Activated CD4-positive, alpha-beta T cell treated with anti-CD3 and anti-CD28 coated beads, Interleukin-2, amount 50 U/mL, for 48 hours (primary cell): Measurements from ENCODE around the gene DOK7.
A peak's percentile ranks its signal among the peaks of the same experiment; 100 is the strongest.
"Not testable (repeated sequence)": the region's sequence is repeated elsewhere in the genome, so short reads cannot be mapped to it uniquely, and the experiment has no call there.

Experiments used
- DNase-seq, 2 experiments: peaks; one replicate each; pipeline ENCODE4 v3.0.0-alpha.2; 2020

The DOK7 gene

GRCh38 chr4:3524349-3524748 is 61.2 kb downstream of the DOK7 start:
- no peak for DNase-seq

DNA sequence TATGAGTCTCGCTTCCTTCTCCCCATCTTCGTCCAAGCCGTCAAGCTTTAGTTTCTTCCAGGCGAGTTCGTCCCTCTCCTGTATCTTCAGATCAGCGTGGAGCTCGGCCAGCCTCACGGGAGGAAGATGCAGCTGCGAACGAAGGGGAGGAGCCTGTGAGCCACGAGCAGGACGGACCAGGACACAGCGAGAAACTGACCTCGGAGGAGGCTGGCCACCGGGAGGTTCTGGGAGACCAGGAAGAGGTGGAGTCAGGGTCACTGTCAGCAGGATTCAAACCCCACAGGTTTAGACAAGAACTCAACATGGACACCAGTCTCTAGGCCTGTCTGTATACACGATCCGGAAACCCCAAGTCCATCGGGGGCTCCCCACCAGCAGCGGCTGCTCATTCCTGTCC is 61.8 kb downstream of the DOK7 start:
- no peak for DNase-seq

GRCh38 chr4:3525532-3526430 is 62.7 kb downstream of the DOK7 start:
- DNase-seq: no peak

DNA sequence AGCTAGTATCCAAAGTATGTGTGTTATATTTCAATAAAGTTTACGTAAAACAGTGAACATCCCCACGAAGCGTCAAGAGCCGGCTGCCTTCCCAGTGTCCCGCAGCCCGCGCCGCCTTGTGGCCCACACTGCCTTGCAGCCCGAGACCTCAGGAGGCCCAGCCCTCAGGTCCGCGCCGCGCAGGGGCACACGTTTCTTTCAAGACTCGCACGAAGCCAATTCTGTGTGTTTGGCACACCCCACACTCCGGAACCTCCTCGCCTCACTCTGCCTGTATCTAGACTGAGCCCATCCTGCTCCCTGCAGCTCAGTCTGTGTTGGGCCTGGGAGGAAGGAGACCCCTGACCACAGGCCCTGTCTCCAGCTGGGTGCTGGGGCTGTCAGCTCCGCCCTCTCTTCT is 63.4 kb downstream of the DOK7 start:
- no peak for DNase-seq

DNA sequence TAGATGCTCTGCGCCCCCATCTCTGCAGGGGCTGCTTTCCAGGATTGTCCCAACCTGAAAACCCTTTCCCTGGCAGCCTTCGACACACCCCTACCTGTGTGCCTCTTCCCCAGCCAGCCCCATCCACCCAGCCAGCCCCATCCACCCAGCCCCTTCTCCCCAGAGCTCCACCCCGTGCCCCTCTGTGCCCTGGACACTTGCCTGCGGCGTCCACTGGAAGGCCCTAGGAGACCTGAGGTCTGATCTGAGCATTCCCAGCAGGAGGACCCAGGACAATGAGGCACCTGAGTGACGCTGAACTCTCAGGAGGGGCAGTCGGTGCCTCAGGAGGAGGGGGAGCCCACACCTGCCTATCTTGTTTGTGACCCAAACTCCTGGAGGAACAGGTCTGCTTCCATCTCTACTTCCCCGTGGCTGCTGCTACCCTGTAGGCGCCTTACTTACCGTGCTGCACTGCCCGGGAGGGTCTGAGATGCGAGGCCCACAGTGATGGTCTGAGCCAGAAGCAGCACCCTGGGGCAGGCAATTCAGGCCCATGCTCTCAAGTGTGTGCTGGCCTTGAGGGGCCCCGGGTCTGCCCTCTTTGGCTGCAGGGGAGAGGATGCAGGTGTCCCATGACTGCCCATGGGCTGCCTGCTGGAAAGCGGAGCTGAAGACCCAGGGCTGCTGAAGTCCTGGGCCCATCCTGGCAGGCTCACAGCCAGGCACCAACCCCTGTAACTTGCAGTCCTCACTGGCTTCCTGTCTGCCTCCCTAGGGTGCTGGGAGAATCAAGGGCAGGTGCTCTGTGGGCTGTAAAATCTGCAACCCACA is 64.2 kb downstream of the DOK7 start:
- no peak for DNase-seq

- no peak for DNase-seq
These were observed 65.1 kb downstream of the DOK7 start for GRCh38 chr4:3527914-3528876.

DNA sequence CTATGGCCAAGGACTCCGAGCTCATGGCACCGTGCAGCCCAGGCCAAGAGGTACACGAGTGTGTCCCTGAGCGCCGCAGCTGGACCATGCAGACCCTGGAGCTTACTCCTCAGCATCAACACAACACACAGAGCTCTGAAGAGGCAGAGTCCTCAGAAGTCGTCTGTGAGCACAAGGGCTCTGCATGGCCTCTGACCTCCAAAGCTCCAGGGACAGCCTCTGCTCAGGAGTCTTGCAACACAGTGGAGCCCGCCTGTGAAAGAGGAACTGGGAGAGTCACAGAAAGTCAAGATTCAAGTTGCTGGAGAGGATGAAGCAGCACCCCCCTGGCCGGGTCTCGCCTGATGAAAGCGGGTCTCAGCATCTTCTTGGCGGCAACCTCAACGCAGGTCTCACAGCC is 66.3 kb downstream of the DOK7 start:
- DNase-seq: no peak

- no peak for DNase-seq
These were observed 66.9 kb downstream of the DOK7 start for GRCh38 chr4:3530051-3530450.

- DNase-seq: no peak
These were observed 67.7 kb downstream of the DOK7 start for GRCh38 chr4:3530663-3531254.

DNA sequence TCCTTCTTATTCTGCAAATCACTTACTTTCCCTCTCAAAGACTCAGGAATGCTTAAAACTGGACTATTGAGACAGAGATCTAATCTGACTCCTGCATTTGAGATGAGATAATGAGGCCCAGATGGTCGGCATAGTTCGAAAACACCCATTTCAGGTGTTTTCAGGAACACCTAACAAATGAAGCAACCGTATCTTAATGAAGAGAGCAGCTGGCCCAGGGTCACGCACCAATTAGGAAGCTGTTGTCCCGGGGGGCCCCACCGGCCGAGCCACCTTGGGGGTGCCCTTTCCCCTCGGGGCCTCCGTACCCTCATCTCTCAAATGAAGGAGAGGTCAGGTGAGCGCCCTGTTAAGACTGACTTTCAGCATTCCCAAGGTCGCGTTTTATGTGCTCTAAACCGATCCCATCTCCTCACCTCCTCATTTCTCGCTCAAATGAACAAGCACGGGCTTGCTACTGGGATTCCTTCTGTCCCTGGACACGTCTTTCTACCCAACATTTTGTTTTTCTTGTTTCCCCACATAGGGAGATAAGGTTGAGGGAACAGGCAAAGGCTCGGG is 68.3 kb downstream of the DOK7 start:
- no peak for DNase-seq

DNA sequence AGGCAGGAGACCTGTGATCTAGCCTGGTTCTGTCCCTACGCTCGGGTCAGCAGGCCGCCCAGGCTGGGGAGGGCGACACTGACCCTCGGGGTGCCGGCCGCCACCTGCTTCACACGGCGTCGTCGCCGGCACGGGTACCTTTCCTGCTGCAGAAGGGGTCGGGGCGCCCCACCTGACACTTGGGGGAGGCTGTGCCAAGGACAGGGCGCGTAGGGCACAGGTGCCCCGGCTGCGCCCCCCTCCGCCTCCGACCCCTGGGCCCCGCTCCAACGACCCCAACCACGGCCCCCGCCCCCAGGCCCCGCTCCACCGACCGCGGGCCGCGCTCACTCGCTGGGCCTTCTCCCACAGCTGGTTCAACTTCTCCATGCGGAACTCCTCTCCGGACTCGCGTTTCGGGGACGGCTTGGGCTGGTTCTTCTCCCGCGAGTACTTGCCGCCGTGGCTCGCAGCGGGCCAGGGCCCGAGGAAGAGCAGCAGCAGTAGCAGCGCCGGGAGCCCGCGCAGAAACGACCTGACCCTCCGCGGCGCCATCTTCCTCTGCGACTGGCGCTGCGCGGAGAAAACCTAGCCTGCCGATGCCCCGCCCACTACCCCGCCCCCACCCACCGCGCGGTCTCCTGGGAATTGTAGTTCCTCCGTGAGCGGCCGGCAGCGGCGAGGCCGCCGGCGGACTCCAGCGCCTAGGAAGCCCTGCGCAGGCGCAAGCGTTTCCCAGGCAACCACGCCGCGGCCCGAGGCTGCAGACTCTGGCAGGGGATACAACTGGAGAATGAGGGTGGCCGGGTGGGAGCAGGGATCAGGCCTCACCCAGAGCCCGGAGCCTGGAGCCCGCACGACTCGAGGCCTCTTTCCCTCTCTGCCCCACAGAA is 69.0 kb downstream of the DOK7 start, which contains the start of gene LRPAP1:
Gene LRPAP1, minus strand, starts transcription at position 544 of the 872 bp plus-strand sequence. Its CDS starts 10 bp downstream, at position 534.
- peak; percentile 86 to 90 for DNase-seq

DNA sequence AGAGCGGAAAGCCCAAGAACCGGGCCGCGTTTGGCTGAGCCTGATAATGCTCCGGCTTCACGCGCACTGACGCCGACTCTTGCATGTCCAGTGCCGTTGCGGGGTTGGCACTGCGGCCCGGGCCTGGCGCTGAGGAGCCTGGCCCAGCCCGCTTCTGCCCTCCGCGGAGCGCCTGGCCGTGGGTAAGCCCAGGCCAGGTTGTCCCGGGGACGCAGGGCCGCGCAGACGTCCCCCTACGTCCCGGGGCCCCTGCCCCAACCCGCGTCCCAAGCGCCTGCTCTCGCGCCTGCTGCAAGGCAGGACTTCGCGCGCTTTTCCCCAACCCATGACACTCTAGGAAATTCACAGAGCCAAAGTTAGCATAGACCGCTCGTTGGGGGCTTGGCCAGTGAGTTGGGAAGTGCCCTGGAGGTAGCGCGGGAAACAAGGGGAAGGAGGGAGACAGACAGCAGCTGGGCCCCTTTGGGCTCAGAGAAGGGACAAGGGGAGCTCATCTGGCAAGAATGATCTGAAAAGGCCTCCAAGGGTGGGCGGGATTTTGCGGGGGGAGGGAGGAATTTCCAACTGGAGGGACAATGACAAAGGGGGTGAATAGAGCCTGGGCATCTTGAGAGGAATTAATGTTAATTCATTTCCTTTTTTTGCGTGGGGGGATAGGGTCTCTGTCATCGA is 69.8 kb downstream of the DOK7 start:
- no peak for DNase-seq

DNA sequence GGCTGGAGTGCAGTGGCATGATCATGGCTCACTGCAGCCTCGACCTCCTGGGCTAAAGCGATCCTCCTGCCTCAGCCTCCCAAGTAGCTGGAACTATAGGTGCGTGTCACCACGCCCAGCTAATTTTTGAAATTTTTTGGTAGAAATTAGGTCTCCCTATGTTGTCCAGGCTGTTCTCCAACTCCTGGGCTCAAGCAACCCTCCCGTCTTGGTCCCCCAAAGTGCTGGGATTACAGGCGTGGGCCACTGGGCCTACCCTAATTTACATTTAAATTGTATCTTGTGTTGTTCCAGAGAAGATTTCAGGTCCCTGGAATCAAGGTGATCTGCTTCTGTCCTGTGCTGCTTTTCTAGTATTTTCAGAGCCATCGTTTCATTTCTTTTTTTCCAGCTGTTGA is 70.3 kb downstream of the DOK7 start:
- no peak for DNase-seq

DNA sequence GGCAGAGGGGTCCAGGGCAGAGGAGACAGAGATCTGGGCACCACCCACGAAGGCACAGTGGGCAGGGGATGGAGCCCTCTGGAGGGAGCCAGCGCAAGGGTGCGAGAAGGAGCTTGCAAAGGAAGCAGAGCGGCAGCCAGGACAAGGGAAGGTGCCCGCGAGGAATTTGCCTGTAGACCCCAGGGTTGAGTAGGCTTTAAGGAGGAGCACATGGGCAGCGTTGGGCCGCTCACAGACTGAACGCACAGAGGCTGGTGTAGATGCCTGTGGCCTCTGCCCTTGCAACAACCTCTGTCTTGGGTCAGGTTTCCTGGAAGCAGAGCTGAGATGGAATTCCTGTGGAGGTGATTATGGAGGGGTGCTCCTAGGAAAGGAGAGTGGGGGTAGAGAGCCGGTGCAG is 72.7 kb downstream of the DOK7 start:
- not testable (repeated sequence) for DNase-seq

GRCh38 chr4:3538906-3539305 is 75.8 kb downstream of the DOK7 start:
- DNase-seq: not testable (repeated sequence)

- not testable (repeated sequence) for DNase-seq
These were observed 80.3 kb downstream of the DOK7 start for GRCh38 chr4:3543415-3543814.
